Calu3 (cell line): ENCODE data around the gene TMEM269. TPM values are rescaled to one million over a fixed set of nuclear protein-coding genes. Genes with fewer than 3 reads are reported as not detected.

Experiments used
- BruUV-seq: library from RNA; stranded (reverse); fragments of 400-500 nt; replicated peaks from 2 replicates; lab custom pipeline; 2021; lab: Mats Ljungman, UMichigan
- CTCF ChIA-PET: fragments of 300-600 bp; sonication (Branson Sonifier 250); formaldehyde crosslinking; loops from one replicate; lab custom pipeline; 2022; ENCODE audit warnings: antibody characterized with exemption; lab: Charles Lee
- DNase-seq: peaks from one replicate; pipeline ENCODE4 v3.0.0; 2022
- H3K27ac Mint-ChIP-seq: one replicate; pipeline ENCODE4 v1.8.0; 2022; ENCODE audit warnings: mixed read lengths; ENCODE audit not compliant: unreplicated experiment
- H3K27me3 Mint-ChIP-seq: one replicate; pipeline ENCODE4 v1.8.0; 2022; ENCODE audit warnings: mixed read lengths; ENCODE audit not compliant: unreplicated experiment
- H3K36me3 Mint-ChIP-seq: one replicate; pipeline ENCODE4 v1.8.0; 2022; ENCODE audit warnings: mild to moderate bottlenecking, moderate library complexity, mixed read lengths; ENCODE audit not compliant: insufficient read depth, unreplicated experiment
- H3K4me1 Mint-ChIP-seq: one replicate; pipeline ENCODE4 v1.8.0; 2022; ENCODE audit warnings: mild to moderate bottlenecking, low read depth, mixed read lengths; ENCODE audit not compliant: unreplicated experiment
- H3K4me3 Mint-ChIP-seq: one replicate; pipeline ENCODE4 v1.8.0; 2022; ENCODE audit warnings: mild to moderate bottlenecking, low read depth, moderate library complexity, mixed read lengths; ENCODE audit not compliant: unreplicated experiment
- H3K9me3 Mint-ChIP-seq: one replicate; pipeline ENCODE4 v1.8.0; 2022; ENCODE audit warnings: low read depth, mixed read lengths; ENCODE audit not compliant: unreplicated experiment
- intact Hi-C: fragments of 100-400 bp; cut with micrococcal nuclease; formaldehyde crosslinking; loops from one replicate; pipeline ENCODE4 v1.10.0; 2022; ENCODE audit not compliant: unreplicated experiment
- total RNA-seq: library from RNA; stranded (reverse); gene quantifications from 2 replicates; pipeline ENCODE4 v1.2.3, GENCODE V29; 2022
- TF ChIP-seq, protein P1 (sequence below): fragments of 200-600 bp; IDR thresholded peaks from one replicate; pipeline ENCODE4 v1.8.0; 2022; ENCODE audit warnings: antibody characterized with exemption; ENCODE audit not compliant: unreplicated experiment

The TMEM269 gene
- total RNA-seq, 1 experiment from 2014 or later: 0.94 TPM

DNA sequence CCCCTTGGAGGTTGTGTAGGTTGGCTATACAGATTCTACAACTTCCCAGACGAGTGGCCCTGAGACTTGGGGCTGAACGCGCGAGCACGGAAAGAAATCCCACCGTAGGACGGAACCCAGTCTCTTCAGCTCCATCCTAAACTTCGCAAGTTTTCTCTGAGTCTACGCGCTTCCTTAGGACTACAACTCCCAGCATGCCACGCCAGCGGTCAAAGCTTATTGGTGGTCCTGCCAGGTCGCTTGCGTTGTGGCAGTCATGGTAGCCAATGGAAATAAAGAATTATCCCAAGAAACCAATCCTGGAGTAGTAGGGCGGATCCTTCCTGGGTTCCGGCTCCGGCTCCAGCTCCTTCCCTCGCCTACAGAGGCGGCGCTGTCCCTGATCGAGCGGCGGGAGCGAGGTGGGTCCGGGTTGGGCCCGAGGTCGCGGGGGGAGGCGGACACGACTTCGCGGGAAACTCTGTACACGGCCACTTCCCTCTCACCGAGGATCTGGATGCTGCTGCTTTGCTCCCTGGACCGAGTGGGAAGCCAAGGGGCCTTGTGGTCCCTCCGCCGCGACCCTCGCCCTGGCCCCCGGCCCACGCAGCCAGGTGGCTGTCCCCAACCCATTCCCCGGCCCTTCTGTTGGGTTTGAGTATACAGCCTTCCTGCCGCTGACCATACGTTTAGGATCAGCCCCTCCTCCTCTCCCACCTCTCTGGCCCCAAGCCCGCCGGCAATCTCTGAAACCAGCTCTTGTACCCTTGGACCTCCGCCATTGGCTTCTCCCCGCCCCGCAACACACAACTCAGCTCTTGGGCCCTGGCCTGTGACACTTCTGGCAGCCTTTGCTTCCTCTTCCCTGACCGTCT lies 61.7 kb downstream of the TMEM269 start, which contains the start of gene ZNF691:
Gene ZNF691, plus strand, starts transcription at position 357 of the 854 bp plus-strand sequence. CDS start 3,046 bp downstream, outside the sequence.
- TF ChIP-seq, protein P1, sequence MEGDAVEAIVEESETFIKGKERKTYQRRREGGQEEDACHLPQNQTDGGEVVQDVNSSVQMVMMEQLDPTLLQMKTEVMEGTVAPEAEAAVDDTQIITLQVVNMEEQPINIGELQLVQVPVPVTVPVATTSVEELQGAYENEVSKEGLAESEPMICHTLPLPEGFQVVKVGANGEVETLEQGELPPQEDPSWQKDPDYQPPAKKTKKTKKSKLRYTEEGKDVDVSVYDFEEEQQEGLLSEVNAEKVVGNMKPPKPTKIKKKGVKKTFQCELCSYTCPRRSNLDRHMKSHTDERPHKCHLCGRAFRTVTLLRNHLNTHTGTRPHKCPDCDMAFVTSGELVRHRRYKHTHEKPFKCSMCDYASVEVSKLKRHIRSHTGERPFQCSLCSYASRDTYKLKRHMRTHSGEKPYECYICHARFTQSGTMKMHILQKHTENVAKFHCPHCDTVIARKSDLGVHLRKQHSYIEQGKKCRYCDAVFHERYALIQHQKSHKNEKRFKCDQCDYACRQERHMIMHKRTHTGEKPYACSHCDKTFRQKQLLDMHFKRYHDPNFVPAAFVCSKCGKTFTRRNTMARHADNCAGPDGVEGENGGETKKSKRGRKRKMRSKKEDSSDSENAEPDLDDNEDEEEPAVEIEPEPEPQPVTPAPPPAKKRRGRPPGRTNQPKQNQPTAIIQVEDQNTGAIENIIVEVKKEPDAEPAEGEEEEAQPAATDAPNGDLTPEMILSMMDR: no peak
- peak within 1 kb of the TSS; percentile 90 for H3K27ac Mint-ChIP-seq
- CTCF ChIA-PET: interaction anchor here (0.5 to 1.9 kb wide), 10 partner anchors 11 to 267 kb away, joined by 3 to 9 read pairs (median 4); partner anchors contain the start of genes ERMAP, SVBP and YBX1
- H3K9me3 Mint-ChIP-seq: no peaks in the 10 kb centered on the region
- H3K4me1 Mint-ChIP-seq: peaks cover 25% of the 10 kb centered on the region
- intact Hi-C loops: no loop called here
- BruUV-seq: no TSS peak
- peak; percentile 90 for DNase-seq
- H3K27me3 Mint-ChIP-seq: no peaks in the 10 kb centered on the region
- peaks cover 24% of the 10 kb centered on the region for H3K36me3 Mint-ChIP-seq
- peak within 1 kb of the TSS; percentile 96 for H3K4me3 Mint-ChIP-seq

- H3K27ac Mint-ChIP-seq: peak overlapping the region; percentile 90
- no peak for DNase-seq
- peak overlapping the region; percentile 96 for H3K4me3 Mint-ChIP-seq
- H3K27me3 Mint-ChIP-seq: no peaks in the 10 kb centered on the region
- TF ChIP-seq, protein P1: no peak
- intact Hi-C loops: no loop called here
- BruUV-seq: TSS peak; percentile 42
- peaks cover 24% of the 10 kb centered on the region for H3K36me3 Mint-ChIP-seq
- CTCF ChIA-PET: interaction anchor here (0.9 to 1.9 kb wide), 5 partner anchors 27 to 226 kb away, joined by 3 to 9 read pairs (median 5); partner anchors contain the start of gene YBX1
- H3K9me3 Mint-ChIP-seq: no peaks in the 10 kb centered on the region
- H3K4me1 Mint-ChIP-seq: peaks cover 25% of the 10 kb centered on the region
Measured at GRCh38 chr1:42847111-42847595, 62.4 kb downstream of the TMEM269 start.

DNA sequence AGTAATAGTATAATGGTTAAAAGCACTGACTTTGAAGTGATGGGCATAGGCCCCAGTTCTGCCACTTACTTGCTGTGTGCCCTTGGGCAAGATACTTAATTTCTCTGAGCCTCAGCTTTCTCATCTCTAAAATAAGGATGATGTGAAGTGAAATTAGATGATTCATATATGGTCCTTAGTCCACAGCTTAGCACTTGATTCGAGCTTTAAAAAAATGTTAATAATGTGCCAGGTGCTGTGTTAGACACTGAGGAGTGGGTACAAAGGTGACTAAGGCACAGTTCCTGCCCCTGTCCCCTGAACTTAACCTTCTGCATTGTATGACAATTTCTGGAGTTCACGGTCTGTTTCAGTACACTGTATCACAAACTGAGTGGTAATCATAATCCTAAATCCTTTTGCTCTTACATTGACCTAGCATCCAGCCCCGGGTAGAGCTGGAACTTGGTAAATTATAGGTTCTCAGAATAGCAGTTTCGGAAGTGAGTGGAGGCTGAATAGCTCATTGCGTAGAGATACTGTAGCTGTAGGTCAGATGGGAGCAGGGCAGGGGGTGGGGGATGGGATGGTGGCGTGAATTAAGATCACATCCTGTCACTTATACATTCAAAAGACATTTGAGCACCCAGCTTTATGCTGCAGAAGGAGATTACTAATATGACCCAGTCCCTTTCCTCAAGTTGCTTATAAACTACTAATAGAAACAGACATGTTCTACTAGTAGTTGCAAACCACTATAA lies 63.1 kb downstream of the TMEM269 start:
- Mint-ChIP-seq H3K4me3 (peak overlapping the region; percentile 96), H3K9me3 (no peaks in the 10 kb centered on the region), H3K27me3 (no peaks in the 10 kb centered on the region), H3K4me1 (peaks cover 25% of the 10 kb centered on the region), H3K27ac (peak overlapping the region; percentile 90), H3K36me3 (peaks cover 24% of the 10 kb centered on the region)
- no peak for DNase-seq
- intact Hi-C loops: no loop called here
- CTCF ChIA-PET: interaction anchor here (1.9 kb wide), 1 partner anchor 226 kb away, joined by 9 read pairs; no protein-coding TSS in a partner anchor
- TF ChIP-seq, protein P1: no peak
- BruUV-seq: no TSS peak

DNA sequence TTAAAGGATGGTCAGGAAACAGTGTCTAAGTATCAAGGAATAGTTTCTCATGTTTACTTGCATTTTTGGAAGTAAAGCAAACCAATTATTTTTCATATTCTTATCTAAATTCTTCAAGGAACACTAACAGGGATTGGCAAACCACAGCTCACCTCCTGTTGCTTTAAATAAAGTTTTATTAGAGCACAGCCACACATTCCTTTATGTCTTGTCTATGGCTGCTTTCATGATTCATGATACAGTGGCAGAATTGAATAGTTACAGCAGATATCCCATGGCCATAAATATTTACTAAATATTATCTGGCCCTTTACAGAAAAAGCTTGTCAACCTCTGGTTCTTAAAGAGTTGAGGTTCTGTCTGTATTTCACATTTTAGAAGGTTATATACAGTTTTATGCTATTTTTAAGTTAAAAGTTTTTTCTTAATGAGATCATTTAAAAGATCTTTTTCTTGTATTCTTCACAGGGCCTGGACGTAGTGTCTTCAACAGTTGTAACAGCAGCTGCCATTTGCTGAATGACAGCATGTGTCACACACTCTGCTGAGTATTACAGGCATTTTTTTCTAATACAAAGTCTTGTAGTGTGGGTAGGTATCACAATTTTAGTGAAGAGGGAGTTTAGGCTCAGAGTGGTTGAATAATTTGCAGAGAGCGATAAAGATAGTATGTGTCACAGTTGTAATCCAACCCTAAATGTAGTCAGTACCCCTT lies 64.2 kb downstream of the TMEM269 start:
- CTCF ChIA-PET: no interaction called here
- H3K36me3 Mint-ChIP-seq: peaks cover 24% of the 10 kb centered on the region
- no peak overlapping the region for H3K4me3 Mint-ChIP-seq
- DNase-seq: no peak
- no peaks in the 10 kb centered on the region for H3K9me3 Mint-ChIP-seq
- peaks cover 25% of the 10 kb centered on the region for H3K4me1 Mint-ChIP-seq
- intact Hi-C loops: no loop called here
- TF ChIP-seq, protein P1: no peak
- H3K27ac Mint-ChIP-seq: no peak overlapping the region
- no TSS peak for BruUV-seq
- H3K27me3 Mint-ChIP-seq: no peaks in the 10 kb centered on the region
